Ureter (tissue), 1 donor: ENCODE data around the gene FBLN2. TPM values are rescaled to one million over a fixed set of nuclear protein-coding genes. Genes with fewer than 3 reads are reported as not detected.

Experiments used
- DNase-seq: peaks from one replicate; pipeline ENCODE4 v3.0.0-alpha.2; 2020; ENCODE audit warnings: low spot score
- total RNA-seq: library from RNA; stranded (reverse); gene quantifications from one replicate; pipeline ENCODE4 v1.2.4, GENCODE V29; 2023
- donor health status: DM: yes; HTN: yes; CAD: no.

Gene FBLN2
- total RNA-seq, 1 donor from 2014 or later, result 42.7 TPM

GRCh38 chr3:13685721-13686120, 136.8 kb downstream of the FBLN2 start:
- no peak for DNase-seq

GRCh38 chr3:13686367-13687160, 137.6 kb downstream of the FBLN2 start:
- DNase-seq, result no peak

GRCh38 chr3:13687517-13687943, 138.6 kb downstream of the FBLN2 start:
- DNase-seq, result no peak

Other genes starting within 250 kb of the FBLN2 start
- 19.9 TPM for gene NUP210, start 128.8 kb upstream of the FBLN2 start, total RNA-seq
- gene HDAC11, start 68.8 kb upstream of the FBLN2 start, total RNA-seq, result 17.4 TPM